Measurements from ENCODE around the gene ID3. TPM values are rescaled to one million over a fixed set of nuclear protein-coding genes. Genes with fewer than 3 reads are reported as not detected.
A peak's percentile ranks its signal among the peaks of the same experiment; 100 is the strongest.

ID3 gene
- total RNA-seq, 1 experiment from 2014 or later: 92.5 TPM

DNA sequence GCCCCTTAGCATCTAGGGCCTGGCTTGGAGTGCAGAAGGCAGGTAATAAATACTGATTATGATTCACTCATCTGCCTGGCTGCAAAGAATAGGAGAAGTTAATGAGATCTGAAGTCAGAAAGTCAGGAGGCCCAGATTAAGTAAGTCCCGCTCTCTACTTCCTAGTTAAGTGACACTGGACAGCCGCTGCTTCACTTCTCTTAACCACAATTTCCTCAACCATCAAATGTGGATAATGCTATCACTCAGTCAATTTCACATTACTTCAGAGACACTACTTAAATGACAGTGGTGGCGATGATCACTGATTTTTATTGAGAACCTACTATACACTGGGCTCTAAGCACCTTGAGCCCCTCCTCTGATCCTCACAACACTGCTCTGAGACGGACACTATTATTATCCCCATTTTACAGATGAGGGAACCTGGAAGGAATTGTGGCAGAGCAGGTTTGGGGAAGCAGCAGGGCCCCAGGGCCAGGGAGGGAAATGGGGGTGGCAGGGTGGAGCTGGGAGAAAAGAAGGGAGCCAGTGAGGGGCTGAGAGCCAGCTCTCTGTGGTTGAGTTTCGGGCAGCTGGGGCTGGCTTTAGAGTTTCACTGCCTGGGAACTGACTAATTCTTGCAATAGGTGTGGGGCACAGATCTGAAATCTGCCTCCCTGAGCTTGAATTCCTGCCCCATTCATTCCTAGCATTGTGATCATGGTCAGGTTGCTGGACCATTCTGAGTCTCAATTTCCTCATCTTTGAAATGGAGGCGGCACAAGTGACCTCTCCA, 25.9 kb downstream of the ID3 start:
- ChIA-PET POLR2A (ENCODE audit: unreplicated experiment) (no interaction called here), CTCF (no interaction called here)
- Histone ChIP-seq H3K79me2 (ENCODE audit: low read length) (peaks cover 15% of the 10 kb centered on the region), H2AFZ (ENCODE audit: low read length) (no peak overlapping the region), H3K9me2 (replicated peaks; ENCODE audit: low read length) (no peaks in the 10 kb centered on the region), H3K4me3 (ENCODE audit: low read length) (no peak overlapping the region), H3K27ac (ENCODE audit: low read length) (no peak overlapping the region), H4K20me1 (ENCODE audit: low read length) (no peaks in the 10 kb centered on the region), H3F3A (ENCODE audit: low read length, unreplicated experiment) (no peaks in the 10 kb centered on the region), H3K4me2 (ENCODE audit: low read length) (no peak overlapping the region), H3K9ac (ENCODE audit: low read length) (no peak overlapping the region), H3K27me3 (ENCODE audit: low read length) (no peaks in the 10 kb centered on the region), H3K36me3 (ENCODE audit: low read depth, low read length) (no peaks in the 10 kb centered on the region), H3K9me3 (ENCODE audit: low read length) (no peaks in the 10 kb centered on the region), H3K4me1 (ENCODE audit: insufficient read depth, low read length) (peaks cover 35% of the 10 kb centered on the region)
- no peak for TF ChIP-seq EZH2 (IDR thresholded peaks at IDR 0.05; ENCODE audit: low read length, unreplicated experiment)
- TF ChIP-seq, protein P1, sequence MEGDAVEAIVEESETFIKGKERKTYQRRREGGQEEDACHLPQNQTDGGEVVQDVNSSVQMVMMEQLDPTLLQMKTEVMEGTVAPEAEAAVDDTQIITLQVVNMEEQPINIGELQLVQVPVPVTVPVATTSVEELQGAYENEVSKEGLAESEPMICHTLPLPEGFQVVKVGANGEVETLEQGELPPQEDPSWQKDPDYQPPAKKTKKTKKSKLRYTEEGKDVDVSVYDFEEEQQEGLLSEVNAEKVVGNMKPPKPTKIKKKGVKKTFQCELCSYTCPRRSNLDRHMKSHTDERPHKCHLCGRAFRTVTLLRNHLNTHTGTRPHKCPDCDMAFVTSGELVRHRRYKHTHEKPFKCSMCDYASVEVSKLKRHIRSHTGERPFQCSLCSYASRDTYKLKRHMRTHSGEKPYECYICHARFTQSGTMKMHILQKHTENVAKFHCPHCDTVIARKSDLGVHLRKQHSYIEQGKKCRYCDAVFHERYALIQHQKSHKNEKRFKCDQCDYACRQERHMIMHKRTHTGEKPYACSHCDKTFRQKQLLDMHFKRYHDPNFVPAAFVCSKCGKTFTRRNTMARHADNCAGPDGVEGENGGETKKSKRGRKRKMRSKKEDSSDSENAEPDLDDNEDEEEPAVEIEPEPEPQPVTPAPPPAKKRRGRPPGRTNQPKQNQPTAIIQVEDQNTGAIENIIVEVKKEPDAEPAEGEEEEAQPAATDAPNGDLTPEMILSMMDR (conservative IDR thresholded peaks at IDR 0.05; ENCODE audit: low read depth, low read length): no peak
- intact Hi-C loops (cut with micrococcal nuclease): no loop called here
- DNase-seq (peak; percentile 13), ATAC-seq (no peak)
- BruUV-seq (replicated peaks): no TSS peak

GRCh38 chr1:23531562-23532094, 27.7 kb downstream of the ID3 start:
- BruUV-seq (replicated peaks): TSS peak; percentile 37
- CTCF ChIA-PET: interaction anchor here (0.9 to 1.9 kb wide), 3 partner anchors 8 to 107 kb away, joined by 3 to 13 read pairs (median 10); no protein-coding TSS in a partner anchor
- peak overlapping the region; percentile 97 for H3K4me2 ChIP-seq (ENCODE audit: low read length)
- TF ChIP-seq EZH2 (IDR thresholded peaks at IDR 0.05; ENCODE audit: low read length, unreplicated experiment): no peak
- TF ChIP-seq EZH2phosphoT487 (IDR thresholded peaks at IDR 0.05; ENCODE audit: borderline replicate concordance, low read length): no peak
- TF ChIP-seq, protein P1 (conservative IDR thresholded peaks at IDR 0.05; ENCODE audit: low read depth, low read length): 0 out of 2 replicates have a peak, but pooled peaks have one; percentile 26
- no peak overlapping the region for H3K27ac ChIP-seq (ENCODE audit: low read length)
- no peaks in the 10 kb centered on the region for H3K9me2 ChIP-seq (replicated peaks; ENCODE audit: low read length)
- DNase-seq (no peak), ATAC-seq (no peak)
- POLR2A ChIA-PET (ENCODE audit: unreplicated experiment): no interaction called here
- H3K9ac ChIP-seq (ENCODE audit: low read length): peak overlapping the region; percentile 39
- H3K9me3 ChIP-seq (ENCODE audit: low read length): no peaks in the 10 kb centered on the region
- no peaks in the 10 kb centered on the region for H3K36me3 ChIP-seq (ENCODE audit: low read depth, low read length)
- peaks cover 48% of the 10 kb centered on the region for H3K4me1 ChIP-seq (ENCODE audit: insufficient read depth, low read length)
- H3K27me3 ChIP-seq (ENCODE audit: low read length): no peaks in the 10 kb centered on the region
- intact Hi-C loops (cut with micrococcal nuclease): no loop called here
- peak overlapping the region; percentile 82 for H2AFZ ChIP-seq (ENCODE audit: low read length)
- peaks cover 15% of the 10 kb centered on the region for H3K79me2 ChIP-seq (ENCODE audit: low read length)
- no peaks in the 10 kb centered on the region for H3F3A ChIP-seq (ENCODE audit: low read length, unreplicated experiment)
- H3K4me3 ChIP-seq (ENCODE audit: low read length): peak overlapping the region; percentile 71
- H4K20me1 ChIP-seq (ENCODE audit: low read length): no peaks in the 10 kb centered on the region
